CD4-positive, alpha-beta T cell treated with Interleukin-21 for 1 hour (primary cell): ENCODE measurements around the gene ATF6B.

Source experiments
- DNase-seq: peaks from one replicate; pipeline ENCODE4 v3.0.0-alpha.2; 2020

The ATF6B gene

GRCh38 chr6:32127717-32128592 is at the start of gene ATF6B:
Gene ATF6B, minus strand, starts transcription at chr6:32128246. Its CDS starts 39 bp downstream, at chr6:32128207.
- DNase-seq = peak; percentile 99

- DNase-seq = peak; percentile 70
Observed at GRCh38 chr6:32177183-32177787, 49.2 kb upstream of the ATF6B start.

- DNase-seq = no peak
Observed at GRCh38 chr6:32176476-32177182, 48.6 kb upstream of the ATF6B start.

- DNase-seq = peak; percentile 97
Observed at GRCh38 chr6:32175711-32176475, 47.8 kb upstream of the ATF6B start, which contains the start of gene AGPAT1. Gene AGPAT1, minus strand, starts transcription at chr6:32176084. Its CDS starts 4,588 bp downstream, at chr6:32171496.

GRCh38 chr6:32175322-32175710 is 47.3 kb upstream of the ATF6B start:
- DNase-seq = no peak

GRCh38 chr6:32174416-32174815 is 46.4 kb upstream of the ATF6B start:
- DNase-seq = no peak

- no peak for DNase-seq
Observed at GRCh38 chr6:32173051-32173727, 45.1 kb upstream of the ATF6B start.

GRCh38 chr6:32171234-32171633 is 43.2 kb upstream of the ATF6B start:
- no peak for DNase-seq

GRCh38 chr6:32170294-32170693 is 42.2 kb upstream of the ATF6B start:
- DNase-seq = no peak

GRCh38 chr6:32168807-32169591 is 41.0 kb upstream of the ATF6B start:
- DNase-seq = no peak

GRCh38 chr6:32168350-32168749 is 40.3 kb upstream of the ATF6B start:
- DNase-seq = no peak

GRCh38 chr6:32167761-32168262 is 39.8 kb upstream of the ATF6B start:
- no peak for DNase-seq

- no peak for DNase-seq
Observed at GRCh38 chr6:32167154-32167760, 39.2 kb upstream of the ATF6B start.

GRCh38 chr6:32166411-32167061 is 38.5 kb upstream of the ATF6B start:
- no peak for DNase-seq

GRCh38 chr6:32164295-32164694 is 36.2 kb upstream of the ATF6B start, which contains the start of gene EGFL8:
Gene EGFL8, plus strand, starts transcription at chr6:32164595. Its CDS starts 1,571 bp downstream, at chr6:32166166.
- DNase-seq = no peak

- no peak for DNase-seq
Observed at GRCh38 chr6:32163559-32164258, 35.7 kb upstream of the ATF6B start.

GRCh38 chr6:32158052-32158451 is 30.0 kb upstream of the ATF6B start:
- DNase-seq = no peak

- DNase-seq = no peak
Observed at GRCh38 chr6:32156891-32157290, 28.8 kb upstream of the ATF6B start.

GRCh38 chr6:32154514-32155161 is 26.6 kb upstream of the ATF6B start:
- DNase-seq = peak; percentile 79
